ENCODE measurements around the gene EPC1. TPM values are rescaled to one million over a fixed set of nuclear protein-coding genes. Genes with fewer than 3 reads are reported as not detected.

EPC1 gene
- total RNA-seq, 2 experiments from 2014 or later: 40.9 to 48.8 TPM

DNA sequence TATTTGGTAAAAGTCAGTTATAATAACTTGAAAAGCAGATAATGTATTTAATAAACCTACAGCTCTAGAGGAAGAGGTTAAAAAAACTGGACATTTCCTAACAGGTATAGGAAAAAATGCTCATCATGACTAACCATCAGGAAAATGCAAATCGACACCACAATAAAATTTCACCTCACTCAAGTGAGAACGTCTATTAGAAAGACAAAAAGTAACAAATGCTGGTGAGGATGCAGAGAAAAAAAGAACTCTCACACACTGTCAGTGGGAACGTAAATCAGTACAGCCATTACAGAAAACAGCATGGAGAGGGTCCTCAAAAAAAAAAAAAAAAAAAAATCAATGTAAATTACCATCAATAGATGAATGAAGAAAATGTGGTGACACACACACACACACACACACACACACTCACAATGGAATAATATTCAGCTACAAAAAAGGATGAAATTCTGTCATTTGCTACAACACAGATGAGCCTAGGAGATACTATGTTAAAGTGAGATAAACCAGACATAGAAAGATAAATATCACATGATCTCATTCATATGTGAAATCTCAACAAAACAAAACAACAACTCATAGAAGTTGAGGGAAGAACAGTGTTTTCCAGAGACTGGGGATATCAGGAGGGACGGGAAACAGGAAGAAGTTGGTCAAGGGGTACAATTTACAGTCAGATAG, 20.1 kb downstream of the EPC1 start:
- H3K4me1 ChIP-seq (ENCODE audit: insufficient read depth, low read length, poor library complexity, severe bottlenecking): peaks cover 34% of the 10 kb centered on the region
- peaks cover 58% of the 10 kb centered on the region for H3K36me3 ChIP-seq (ENCODE audit: insufficient read depth, low read length)
- intact Hi-C loops (cut with micrococcal nuclease; ENCODE audit: unreplicated experiment): no loop called here
- TF ChIP-seq, protein P1, sequence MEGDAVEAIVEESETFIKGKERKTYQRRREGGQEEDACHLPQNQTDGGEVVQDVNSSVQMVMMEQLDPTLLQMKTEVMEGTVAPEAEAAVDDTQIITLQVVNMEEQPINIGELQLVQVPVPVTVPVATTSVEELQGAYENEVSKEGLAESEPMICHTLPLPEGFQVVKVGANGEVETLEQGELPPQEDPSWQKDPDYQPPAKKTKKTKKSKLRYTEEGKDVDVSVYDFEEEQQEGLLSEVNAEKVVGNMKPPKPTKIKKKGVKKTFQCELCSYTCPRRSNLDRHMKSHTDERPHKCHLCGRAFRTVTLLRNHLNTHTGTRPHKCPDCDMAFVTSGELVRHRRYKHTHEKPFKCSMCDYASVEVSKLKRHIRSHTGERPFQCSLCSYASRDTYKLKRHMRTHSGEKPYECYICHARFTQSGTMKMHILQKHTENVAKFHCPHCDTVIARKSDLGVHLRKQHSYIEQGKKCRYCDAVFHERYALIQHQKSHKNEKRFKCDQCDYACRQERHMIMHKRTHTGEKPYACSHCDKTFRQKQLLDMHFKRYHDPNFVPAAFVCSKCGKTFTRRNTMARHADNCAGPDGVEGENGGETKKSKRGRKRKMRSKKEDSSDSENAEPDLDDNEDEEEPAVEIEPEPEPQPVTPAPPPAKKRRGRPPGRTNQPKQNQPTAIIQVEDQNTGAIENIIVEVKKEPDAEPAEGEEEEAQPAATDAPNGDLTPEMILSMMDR (conservative IDR thresholded peaks at IDR 0.05; ENCODE audit: low read length): no peak
- no peak for TF ChIP-seq EZH2phosphoT487 (IDR thresholded peaks at IDR 0.05; ENCODE audit: borderline replicate concordance, low read depth, low read length)
- POLR2A ChIA-PET: no interaction called here
- DNase-seq (ENCODE audit: low spot score): no peak
- CTCF ChIA-PET (ENCODE audit: unreplicated experiment): no interaction called here
- peak overlapping the region; percentile 23 for H3K4me2 ChIP-seq (ENCODE audit: low read length)
- no peak overlapping the region for H3K4me3 ChIP-seq (ENCODE audit: low read depth, low read length, poor library complexity, severe bottlenecking)
- peaks cover 100% of the 10 kb centered on the region for H3K79me2 ChIP-seq (ENCODE audit: insufficient read depth, low read depth, low read length)
- H4K20me1 ChIP-seq (ENCODE audit: insufficient read depth, low read length): peaks cover 48% of the 10 kb centered on the region
- no peak overlapping the region for H3K27ac ChIP-seq (ENCODE audit: low read depth, low read length, poor library complexity, severe bottlenecking)
- BruUV-seq (replicated peaks): no TSS peak
- H3K9me2 ChIP-seq (ENCODE audit: insufficient read depth, low read length): no peaks in the 10 kb centered on the region
- no peak overlapping the region for H2AFZ ChIP-seq (ENCODE audit: low read length)
- H3K9me3 ChIP-seq (ENCODE audit: low read length): no peaks in the 10 kb centered on the region

DNA sequence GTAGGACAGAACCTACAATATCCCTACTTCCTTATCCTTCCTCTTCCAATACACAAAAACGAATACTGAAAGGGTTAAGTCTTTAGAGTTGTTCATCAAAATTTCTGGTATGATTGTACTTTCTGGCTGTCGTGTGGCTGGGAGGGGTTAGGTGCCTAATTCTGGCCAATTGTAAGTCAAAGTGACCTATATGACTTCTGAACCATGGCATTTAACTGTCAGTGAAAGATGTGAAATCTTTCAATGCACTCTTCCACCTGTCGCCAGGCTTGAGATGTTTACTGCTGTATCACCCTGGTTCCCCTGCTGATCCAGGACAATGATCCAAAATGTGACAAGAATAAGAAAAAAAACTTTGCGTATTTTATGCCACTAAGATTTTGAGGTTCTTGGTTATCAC, 20.8 kb downstream of the EPC1 start:
- DNase-seq (ENCODE audit: low spot score): peak; percentile 37
- H2AFZ ChIP-seq (ENCODE audit: low read length): no peak overlapping the region
- intact Hi-C loops (cut with micrococcal nuclease; ENCODE audit: unreplicated experiment): no loop called here
- POLR2A ChIA-PET: no interaction called here
- H4K20me1 ChIP-seq (ENCODE audit: insufficient read depth, low read length): peaks cover 45% of the 10 kb centered on the region
- peak overlapping the region; percentile 23; the same call in 1 of the 2 replicates for H3K4me2 ChIP-seq (ENCODE audit: low read length)
- H3K9me2 ChIP-seq (ENCODE audit: insufficient read depth, low read length): no peaks in the 10 kb centered on the region
- H3K4me3 ChIP-seq (ENCODE audit: low read depth, low read length, poor library complexity, severe bottlenecking): no peak overlapping the region
- TF ChIP-seq, protein P1 (conservative IDR thresholded peaks at IDR 0.05; ENCODE audit: low read length): no peak
- no peak for TF ChIP-seq EZH2phosphoT487 (IDR thresholded peaks at IDR 0.05; ENCODE audit: borderline replicate concordance, low read depth, low read length)
- peaks cover 60% of the 10 kb centered on the region for H3K36me3 ChIP-seq (ENCODE audit: insufficient read depth, low read length)
- no peak overlapping the region for H3K27ac ChIP-seq (ENCODE audit: low read depth, low read length, poor library complexity, severe bottlenecking)
- BruUV-seq (replicated peaks): no TSS peak
- H3K4me1 ChIP-seq (ENCODE audit: insufficient read depth, low read length, poor library complexity, severe bottlenecking): peaks cover 34% of the 10 kb centered on the region
- CTCF ChIA-PET (ENCODE audit: unreplicated experiment): no interaction called here
- no peaks in the 10 kb centered on the region; the same call in 1 of the 2 replicates for H3K9me3 ChIP-seq (ENCODE audit: low read length)
- peaks cover 100% of the 10 kb centered on the region for H3K79me2 ChIP-seq (ENCODE audit: insufficient read depth, low read depth, low read length)

DNA sequence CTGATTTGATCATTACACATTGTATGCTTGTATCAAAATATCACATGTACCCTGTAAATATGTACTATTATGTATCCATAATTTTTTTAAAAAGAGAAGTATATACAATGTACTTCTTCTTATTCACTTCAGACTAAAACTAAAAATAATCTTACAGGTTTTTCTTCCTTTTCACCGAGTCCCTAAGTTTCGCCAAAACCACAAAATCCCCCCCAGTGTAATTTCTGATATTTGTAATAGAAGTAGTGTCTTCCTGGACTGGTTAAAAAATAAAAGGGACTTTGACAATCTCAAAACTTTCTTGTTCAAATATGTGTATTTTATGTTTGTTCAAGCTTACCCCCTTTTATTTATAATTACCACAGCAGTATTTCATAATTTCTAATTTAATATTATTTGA, 23.9 kb downstream of the EPC1 start:
- no TSS peak for BruUV-seq (replicated peaks)
- intact Hi-C loops (cut with micrococcal nuclease; ENCODE audit: unreplicated experiment): no loop called here

More for the DNA sequence above, 23.9 kb downstream of the EPC1 start:
- TF ChIP-seq, protein P1 (conservative IDR thresholded peaks at IDR 0.05; ENCODE audit: low read length): no peak
- TF ChIP-seq EZH2phosphoT487 (IDR thresholded peaks at IDR 0.05; ENCODE audit: borderline replicate concordance, low read depth, low read length): no peak
- Histone ChIP-seq H3K79me2 (ENCODE audit: insufficient read depth, low read depth, low read length) (peaks cover 100% of the 10 kb centered on the region), H3K4me1 (ENCODE audit: insufficient read depth, low read length, poor library complexity, severe bottlenecking) (peaks cover 57% of the 10 kb centered on the region), H3K27ac (ENCODE audit: low read depth, low read length, poor library complexity, severe bottlenecking) (no peak overlapping the region), H3K4me2 (ENCODE audit: low read length) (no peak overlapping the region), H3K9me2 (ENCODE audit: insufficient read depth, low read length) (no peaks in the 10 kb centered on the region), H3K4me3 (ENCODE audit: low read depth, low read length, poor library complexity, severe bottlenecking) (no peak overlapping the region), H4K20me1 (ENCODE audit: insufficient read depth, low read length) (peaks cover 35% of the 10 kb centered on the region), H3K9me3 (ENCODE audit: low read length) (no peaks in the 10 kb centered on the region; the same call in 1 of the 2 replicates), H3K36me3 (ENCODE audit: insufficient read depth, low read length) (peaks cover 51% of the 10 kb centered on the region), H2AFZ (ENCODE audit: low read length) (no peak overlapping the region)
- no peak for DNase-seq (ENCODE audit: low spot score)
- ChIA-PET CTCF (ENCODE audit: unreplicated experiment) (no interaction called here), POLR2A (interaction anchor here (0.7 to 1.7 kb wide), 2 partner anchors 10 to 14 kb away, joined by 4 to 9 read pairs; no protein-coding TSS in a partner anchor)

Data from OCI-LY7 (cell line).